Retinal pigment epithelial cell (primary cell): ENCODE data around the gene CHST9.
A peak's percentile ranks its signal among the peaks of the same experiment; 100 is the strongest.

Source experiments
- DNase-seq: peaks from one replicate; pipeline ENCODE4 v3.0.0-alpha.2; 2010; ENCODE audit warnings: low read depth
- H3K4me3 ChIP-seq: 2 replicates; pipeline ENCODE4 v1.5.1; 2011; ENCODE audit warnings: mild to moderate bottlenecking, low read length, control low read depth, moderate library complexity
- CTCF ChIP-seq: conservative IDR thresholded peaks from 2 replicates; pipeline ENCODE4 v1.5.1; 2011; ENCODE audit warnings: low read depth, low read length, control low read depth, inconsistent platforms

The CHST9 gene

GRCh38 chr18:27214831-27215230 is 29.7 kb upstream of the CHST9 start:
- H3K4me3 ChIP-seq = no peak overlapping the region
- TF ChIP-seq CTCF = no peak
- no peak for DNase-seq

- no peak overlapping the region for H3K4me3 ChIP-seq
- DNase-seq = no peak
- no peak for TF ChIP-seq CTCF
Observed at GRCh38 chr18:27213123-27213717, 28.1 kb upstream of the CHST9 start.

- no peak overlapping the region for H3K4me3 ChIP-seq
- DNase-seq = no peak
- TF ChIP-seq CTCF = no peak
Observed at GRCh38 chr18:27211569-27211968, 26.5 kb upstream of the CHST9 start.

GRCh38 chr18:27206411-27206810 is 21.3 kb upstream of the CHST9 start:
- TF ChIP-seq CTCF = no peak
- no peak overlapping the region for H3K4me3 ChIP-seq
- DNase-seq = no peak

GRCh38 chr18:27202741-27203140 is 17.6 kb upstream of the CHST9 start:
- peak; percentile 3 for DNase-seq
- no peak overlapping the region for H3K4me3 ChIP-seq
- TF ChIP-seq CTCF = no peak

GRCh38 chr18:27198036-27198435 is 12.9 kb upstream of the CHST9 start:
- TF ChIP-seq CTCF = no peak
- DNase-seq = no peak
- H3K4me3 ChIP-seq = no peak overlapping the region

- TF ChIP-seq CTCF = no peak
- H3K4me3 ChIP-seq = no peak overlapping the region
- DNase-seq = no peak
Observed at GRCh38 chr18:27188309-27188708, 3.2 kb upstream of the CHST9 start.
